K562 (cell line): ENCODE data around the gene TTLL11. TPM values are rescaled to one million over a fixed set of nuclear protein-coding genes. Genes with fewer than 3 reads are reported as not detected.

Experiments
- ATAC-seq: fragments of 200-7000 bp; cut with Tn5 transposase; 3 replicates; pipeline ENCODE4 v1.9.1; 2020; ENCODE audit warnings: moderate library complexity
- BruUV-seq: library from RNA; stranded (reverse); fragments of 400-500 nt; replicated peaks from 2 replicates; lab custom pipeline; 2021; lab: Mats Ljungman, UMichigan
- CTCF ChIA-PET: fragments of 300-600 bp; formaldehyde crosslinking; extraction: SDS; loops from one replicate; lab custom pipeline; 2021; ENCODE audit warnings: low intra/inter-chr PET ratio; lab: Yijun Ruan, JAX
- POLR2A ChIA-PET: fragments of 300-600, 350-650 bp; sonication (Branson Sonifier 250); formaldehyde crosslinking; extraction: SDS; loops from one replicate; lab custom pipeline; 2021; ENCODE audit warnings: antibody characterized with exemption, inconsistent platforms; lab: Yijun Ruan, JAX
- DNase-seq, 4 experiments: peaks; one replicate each; pipeline versions ENCODE4 v3.0.0 to v3.0.0-alpha.2; 2011 to 2018; ENCODE audit warnings: low spot score in 3 of 4, mixed read lengths in 3 of 4; ENCODE audit errors: extremely low read depth in 1 of 4
- FAIRE-seq: peaks from 2 replicates; lab custom pipeline; 2011; peaks lifted over from hg19 to GRCh38; lab: Jason Lieb, UNC
- H2AFZ ChIP-seq: 2 replicates; pipeline ENCODE4 v1.6.0; 2011; ENCODE audit warnings: low read depth, low read length, control low read depth, inconsistent platforms
- H3K27ac ChIP-seq: fragments of 200-600 bp; 3 replicates; pipeline ENCODE4 v1.8.0; 2011; ENCODE audit warnings: low read depth, mild to moderate bottlenecking, control low read depth, inconsistent platforms, low read length, moderate library complexity, mixed read lengths; ENCODE audit errors: extremely low read depth
- H3K27me3 ChIP-seq, 2 experiments: fragments of 300-600 bp in 1 of 2; 2 replicates in 1 of 2; 3 replicates in 1 of 2; pipeline versions ENCODE4 v1.6.0 to v1.8.0; 2011; ENCODE audit warnings: inconsistent platforms in 2 of 2, low read length in 2 of 2, mild to moderate bottlenecking in 1 of 2, mixed read lengths in 1 of 2, moderate library complexity in 1 of 2; ENCODE audit not compliant: control insufficient read depth in 2 of 2, insufficient read depth in 2 of 2
- H3K36me3 ChIP-seq: fragments of 300-600 bp; 3 replicates; pipeline ENCODE4 v1.8.0; 2011; ENCODE audit warnings: mild to moderate bottlenecking, low read length, inconsistent platforms; ENCODE audit not compliant: control insufficient read depth, insufficient read depth
- H3K4me1 ChIP-seq, 2 experiments: fragments of 200-600 bp in 1 of 2; replicated peaks in 1 of 2; 2 replicates in 1 of 2; 3 replicates in 1 of 2; pipeline versions ENCODE4 v1.5.1 to v1.8.0; 2011; ENCODE audit warnings: inconsistent platforms in 2 of 2, low read length in 2 of 2, mild to moderate bottlenecking in 1 of 2, mixed read lengths in 1 of 2, moderate library complexity in 1 of 2; ENCODE audit not compliant: control insufficient read depth in 2 of 2, insufficient read depth in 2 of 2
- H3K4me2 ChIP-seq: 2 replicates; pipeline ENCODE4 v1.6.1; 2011; ENCODE audit warnings: low read length, control low read depth, inconsistent platforms, mixed read lengths; ENCODE audit not compliant: insufficient read depth
- H3K4me3 ChIP-seq: fragments of 200-600 bp; sonication (generic), shearing (Covaris generic); 2 replicates; pipeline ENCODE4 v1.5.1; 2016; ENCODE audit warnings: control low read depth, inconsistent platforms
- H3K79me2 ChIP-seq: fragments of 200-600 bp; 3 replicates; pipeline ENCODE4 v1.8.0; 2011; ENCODE audit warnings: low read length, inconsistent platforms; ENCODE audit not compliant: control insufficient read depth, insufficient read depth
- H3K9ac ChIP-seq, 2 experiments: 2 replicates each; pipeline versions ENCODE4 v1.6.0 to v1.6.1; 2011; ENCODE audit warnings: low read depth in 2 of 2, low read length in 2 of 2, control low read depth in 1 of 2, inconsistent platforms in 1 of 2, mild to moderate bottlenecking in 1 of 2, mixed read lengths in 1 of 2; ENCODE audit not compliant: insufficient read depth in 1 of 2
- H3K9me1 ChIP-seq: one replicate; pipeline ENCODE4 v1.6.0; 2011; ENCODE audit warnings: inconsistent platforms, mild to moderate bottlenecking, low read length, moderate library complexity; ENCODE audit not compliant: control insufficient read depth, insufficient read depth
- H3K9me3 ChIP-seq: replicated peaks from 2 replicates; pipeline ENCODE4 v1.5.1; 2011; ENCODE audit warnings: low read depth, low read length, inconsistent platforms; ENCODE audit not compliant: control insufficient read depth, insufficient read depth
- H4K20me1 ChIP-seq: replicated peaks from 2 replicates; pipeline ENCODE4 v1.6.1; 2011; ENCODE audit warnings: low read length, inconsistent platforms, mixed read lengths; ENCODE audit not compliant: control insufficient read depth, insufficient read depth
- AFF4 ChIP-seq: sonication (generic); formaldehyde crosslinking; IDR thresholded peaks from 2 replicates; pipeline ENCODE4 v1.8.0; 2023; ENCODE audit warnings: mild to moderate bottlenecking, missing genetic modification reagents
- CBFA2T2 ChIP-seq: fragments of 450-650 bp; conservative IDR thresholded peaks from 2 replicates; pipeline ENCODE4 v1.6.1; 2017; ENCODE audit warnings: mild to moderate bottlenecking
- E2F8 ChIP-seq: fragments of 450-650 bp; IDR thresholded peaks from 2 replicates; pipeline ENCODE4 v1.7.1; 2018; ENCODE audit warnings: mild to moderate bottlenecking, low read depth; ENCODE audit not compliant: partially characterized antibody
- EP300 ChIP-seq: IDR thresholded peaks from 2 replicates; pipeline ENCODE4 v1.6.1; 2012; ENCODE audit warnings: low read length, improper control_type of control experiment
- HMG20A ChIP-seq: fragments of 450-650 bp; formaldehyde crosslinking; conservative IDR thresholded peaks from 2 replicates; pipeline ENCODE4 v1.4.0; 2020; ENCODE audit warnings: mild to moderate bottlenecking, mixed read lengths
- MXI1 ChIP-seq: IDR thresholded peaks from 2 replicates; pipeline ENCODE4 v1.6.1; 2011; ENCODE audit warnings: low read depth, mild to moderate bottlenecking, improper control_type of control experiment, low read length
- NCOA2 ChIP-seq, 2 experiments: fragments of 450-650 bp; IDR thresholded peaks; 2 replicates each; pipeline ENCODE4 v1.6.1; 2018; ENCODE audit warnings: mild to moderate bottlenecking in 2 of 2, moderate library complexity in 1 of 2; ENCODE audit not compliant: partially characterized antibody in 2 of 2
- PHB ChIP-seq: fragments of 250-450 bp; sonication (Bioruptor Pico); IDR thresholded peaks from 2 replicates; pipeline ENCODE4 v1.5.0; 2021
- TFE3 ChIP-seq: fragments of 450-650 bp; formaldehyde crosslinking; IDR thresholded peaks from 2 replicates; pipeline ENCODE4 v1.4.0; 2020; ENCODE audit warnings: mild to moderate bottlenecking, mixed read lengths
- XRCC4 ChIP-seq: IDR thresholded peaks from one replicate; pipeline ENCODE4 v1.6.1; 2011; ENCODE audit not compliant: insufficient read depth, insufficient read length; ENCODE audit errors: extremely low read depth
- YY1 ChIP-seq, 3 experiments: IDR thresholded peaks; 2 replicates each; pipeline ENCODE4 v1.6.1; 2011; ENCODE audit warnings: low read length in 2 of 3, mild to moderate bottlenecking in 2 of 3, moderate library complexity in 2 of 3, borderline replicate concordance in 1 of 3, control low read depth in 1 of 3, low read depth in 1 of 3; ENCODE audit not compliant: insufficient read depth in 3 of 3, insufficient replicate concordance in 2 of 3, control insufficient read depth in 1 of 3, insufficient read length in 1 of 3; ENCODE audit errors: extremely low read depth in 1 of 3
- ZFX ChIP-seq: sonication (generic); formaldehyde crosslinking; IDR thresholded peaks from 2 replicates; pipeline ENCODE4 v1.8.0; 2022; ENCODE audit warnings: mild to moderate bottlenecking, missing genetic modification reagents, moderate library complexity
- ZSCAN32 ChIP-seq: fragments of 450-650 bp; formaldehyde crosslinking; IDR thresholded peaks from 2 replicates; pipeline ENCODE4 v1.4.0; 2020; ENCODE audit warnings: mild to moderate bottlenecking, moderate library complexity
- WGBS: fragments of 100-300 bp; shearing (Covaris generic); methylation state at CpG from one replicate; pipeline ENCODE4 v1.1.6; 2016; ENCODE audit warnings: low coverage, mixed read lengths; ENCODE audit not compliant: insufficient coverage; ENCODE audit errors: missing lambda C conversion rate; 5-methylcytosine and 5-hydroxymethylcytosine counted together
- in situ Hi-C: fragments of 300-500 bp; cut with MboI; formaldehyde crosslinking; loops from 4 replicates; pipeline ENCODE4 v1.15.0; 2018; ENCODE audit warnings: inconsistent platforms, mixed read lengths
- intact Hi-C: fragments of 100-400 bp; cut with micrococcal nuclease; formaldehyde crosslinking; loops from 2 replicates; pipeline ENCODE4 v1.14.2; 2022
- polyA plus RNA-seq, 8 experiments: library from polyadenylated mRNA; depleted of rRNA in 4 of 8; stranded (reverse) in 5 of 8; unstranded in 3 of 8; fragments of >200 nt; fragmentation: Nextera tagmentation in 2 of 8; fragmentation: Illumina TruSeq in 1 of 8; extraction: Ambion mirVana in 2 of 8; extraction: Trizol in 1 of 8; gene quantifications; 2 replicates each; pipeline versions ENCODE4 v1.2.1 to v1.2.3, GENCODE V29; 2011 to 2014; ENCODE audit warnings: inconsistent platforms in 1 of 8, missing spikeins in 1 of 8
- total RNA-seq, 7 experiments: library from RNA; depleted of rRNA in 6 of 7; stranded (reverse); fragments of >200 nt in 6 of 7; fragmentation: Illumina TruSeq in 2 of 7; extraction: Trizol in 2 of 7; gene quantifications; 2 replicates each; pipeline versions ENCODE4 v1.2.1 to v1.2.3, GENCODE V29; 2011 to 2021; ENCODE audit warnings: low replicate concordance in 1 of 7

The TTLL11 gene
- total and polyA plus RNA-seq, 9 of the 15 experiments (the other 6 are each of a cell fraction or from before 2014, with no cell fraction given): 0.83 to 4.4 (median 2.7) TPM

- TF ChIP-seq E2F8 (no peak), NCOA2 (IDR thresholded peaks at IDR 0.05; ENCODE audit: partially characterized antibody in 2 of 2) (no peak)
- TF ChIP-seq, all 486 proteins: peak for 0
These were observed 222.8 kb downstream of the TTLL11 start (continued) for GRCh38 chr9:121870271-121870670.

- H3K27me3 ChIP-seq: peaks cover 18 to 24% of the 10 kb centered on the region in 2 experiments
- no peak for FAIRE-seq
- 0% methylated on average over 1 of the region's 1 CpG for WGBS
- CTCF ChIA-PET: no interaction called here
- no peak for DNase-seq
- no peaks in the 10 kb centered on the region for H3K36me3 ChIP-seq
- no peaks in the 10 kb centered on the region for H3K9me1 ChIP-seq
- no peaks in the 10 kb centered on the region; the same call in 1 of the 2 replicates for H4K20me1 ChIP-seq
- BruUV-seq: no TSS peak
- POLR2A ChIA-PET: no interaction called here
- in situ Hi-C loops (no loop called here), intact Hi-C loops (no loop called here)
- H3K4me2 ChIP-seq: no peak overlapping the region
- H2AFZ ChIP-seq: no peak overlapping the region
- H3K4me1 ChIP-seq: no peaks in the 10 kb centered on the region
- H3K9me3 ChIP-seq: no peaks in the 10 kb centered on the region
- no peak overlapping the region for H3K4me3 ChIP-seq
- ATAC-seq: no peak
- H3K27ac ChIP-seq: no peak overlapping the region
- H3K9ac ChIP-seq: no peak overlapping the region
- H3K79me2 ChIP-seq: no peaks in the 10 kb centered on the region
- TF ChIP-seq AFF4 (CRISPR knock-in tag) (no peak), YY1 (IDR thresholded peaks at IDR 0.05; ENCODE audit: borderline replicate concordance in 1 of 3, control insufficient read depth in 1 of 3, extremely low read depth in 1 of 3, insufficient read depth in 3 of 3, insufficient read length in 1 of 3, insufficient replicate concordance in 2 of 3, low read depth in 1 of 3, low read length in 2 of 3) (no peak), ZFX (CRISPR knock-in tag) (no peak), MXI1 (no peak), CBFA2T2 (no peak), HMG20A (CRISPR knock-in tag) (no peak), EP300 (no peak), XRCC4 (no peak), TFE3 (CRISPR knock-in tag) (no peak), ZSCAN32 (no peak), PHB (CRISPR knock-in tag) (no peak)
These were observed 224.5 kb downstream of the TTLL11 start for GRCh38 chr9:121868626-121869025.
